Breast epithelium (tissue), 4 donors: ENCODE results near the gene MYLK. TPM values are rescaled to one million over a fixed set of nuclear protein-coding genes. Genes with fewer than 3 reads are reported as not detected.
A peak's percentile ranks its signal among the peaks of the same experiment; 100 is the strongest.

Experiments
- DNase-seq, 2 donors: peaks; one replicate each; pipeline ENCODE4 v3.0.0-alpha.2; 2019; ENCODE audit warnings: low spot score in 2 of 2
- H3K27ac ChIP-seq, 2 donors: fragments of 200-600 bp; sonication (generic) in 1 of 2; one replicate each; pipeline ENCODE4 v1.5.1; 2016 to 2019; ENCODE audit warnings: mild to moderate bottlenecking in 1 of 2
- H3K27me3 ChIP-seq, 2 donors: fragments of 200-600 bp; sonication (generic) in 1 of 2; one replicate each; pipeline versions ENCODE4 v1.5.1 to v1.6.0; 2017 to 2019; ENCODE audit warnings: control low read depth in 1 of 2, mild to moderate bottlenecking in 1 of 2
- H3K36me3 ChIP-seq: fragments of 200-600 bp; one replicate; pipeline ENCODE4 v1.5.1; 2019
- H3K4me1 ChIP-seq, 2 donors: fragments of 200-600 bp; sonication (generic); one replicate each; pipeline ENCODE4 v1.5.1; 2016 to 2019; ENCODE audit warnings: control low read depth in 1 of 2
- H3K4me3 ChIP-seq, 3 donors: fragments of 200-600 bp; sonication (generic); 1 replicate in 2 of 3; 2 replicates in 1 of 3; pipeline ENCODE4 v1.5.1; 2016 to 2019; ENCODE audit warnings: mild to moderate bottlenecking in 3 of 3, moderate library complexity in 2 of 3
- H3K9me3 ChIP-seq, 2 donors: fragments of 200-600 bp; sonication (generic) in 1 of 2; one replicate each; pipeline ENCODE4 v1.5.1; 2016 to 2019; ENCODE audit warnings: control low read depth in 1 of 2
- CTCF ChIP-seq, 3 donors: fragments of 450-650 bp; IDR thresholded peaks; one replicate each; pipeline ENCODE4 v1.5.1; 2016 to 2017; ENCODE audit warnings: antibody characterized with exemption in 3 of 3, mild to moderate bottlenecking in 3 of 3, moderate library complexity in 3 of 3
- POLR2A ChIP-seq: fragments of 450-650 bp; IDR thresholded peaks from one replicate; pipeline ENCODE4 v1.6.1; 2016; ENCODE audit warnings: antibody characterized with exemption, mild to moderate bottlenecking, moderate library complexity
- POLR2AphosphoS5 ChIP-seq, 3 donors: sonication (generic); formaldehyde crosslinking; IDR thresholded peaks; one replicate each; pipeline ENCODE4 v1.6.1; 2017; ENCODE audit warnings: antibody characterized with exemption in 3 of 3
- intact Hi-C: fragments of 100-400 bp; cut with DNase I; formaldehyde crosslinking; loops from one replicate; pipeline ENCODE4 v1.15.1; 2023; ENCODE audit warnings: low total_unique reads
- total RNA-seq, 3 donors: library from RNA; depleted of rRNA; stranded (reverse); fragments of >200 nt; gene quantifications; one replicate each; pipeline ENCODE4 v1.1.0, GENCODE V29; 2016

The MYLK gene
- total RNA-seq, 3 donors from 2014 or later, result 87.2 to 188 (median 181) TPM

- Histone ChIP-seq H3K4me3 (no peak overlapping the region), H3K36me3 (no peaks in the 10 kb centered on the region), H3K27me3 (no peaks in the 10 kb centered on the region), H3K27ac (no peak overlapping the region), H3K9me3 (peaks cover 0 to 3% of the 10 kb centered on the region in 2 donors), H3K4me1 (no peaks in the 10 kb centered on the region)
- DNase-seq, result peak in 1 of 2 donors; percentile 45
- TF ChIP-seq POLR2AphosphoS5 (IDR thresholded peaks at IDR 0.05) (no peak), CTCF (IDR thresholded peaks at IDR 0.05) (no peak), POLR2A (no peak)
- intact Hi-C loops, result no loop called here
These were observed 49.5 kb downstream of the MYLK start for GRCh38 chr3:123834631-123835030.

- intact Hi-C loops, result no loop called here
- Histone ChIP-seq H3K27me3 (no peaks in the 10 kb centered on the region), H3K9me3 (peaks cover under 1 to 3% of the 10 kb centered on the region in 2 donors), H3K36me3 (no peaks in the 10 kb centered on the region), H3K27ac (no peak overlapping the region), H3K4me1 (no peaks in the 10 kb centered on the region), H3K4me3 (no peak overlapping the region)
- no peak for TF ChIP-seq CTCF (IDR thresholded peaks at IDR 0.05)
- no peak for TF ChIP-seq POLR2A
- no peak for TF ChIP-seq POLR2AphosphoS5 (IDR thresholded peaks at IDR 0.05)
- DNase-seq, result no peak
These were observed 50.7 kb downstream of the MYLK start for GRCh38 chr3:123833398-123833785.

- no peak for DNase-seq
- no peaks in the 10 kb centered on the region for H3K4me1 ChIP-seq
- H3K27ac ChIP-seq, result no peak overlapping the region
- no peak overlapping the region for H3K4me3 ChIP-seq
- TF ChIP-seq POLR2AphosphoS5 (IDR thresholded peaks at IDR 0.05) (no peak), POLR2A (no peak), CTCF (IDR thresholded peaks at IDR 0.05) (no peak)
- H3K36me3 ChIP-seq, result no peaks in the 10 kb centered on the region
- peaks cover 3 to 6% of the 10 kb centered on the region in 2 donors for H3K9me3 ChIP-seq
- intact Hi-C loops, result no loop called here
- H3K27me3 ChIP-seq, result no peaks in the 10 kb centered on the region
These were observed 51.3 kb downstream of the MYLK start for GRCh38 chr3:123832692-123833397.

- no peaks in the 10 kb centered on the region for H3K27me3 ChIP-seq
- peak overlapping the region; percentile 72 to 76 for H3K27ac ChIP-seq
- peak in 1 of 3 donors; percentile 11 for TF ChIP-seq POLR2AphosphoS5 (IDR thresholded peaks at IDR 0.05)
- TF ChIP-seq CTCF (IDR thresholded peaks at IDR 0.05), result no peak
- intact Hi-C loops, result no loop called here
- peak overlapping the region in 1 of 3 donors; percentile 44 for H3K4me3 ChIP-seq
- DNase-seq, result peak in 1 of 2 donors; percentile 81
- no peaks in the 10 kb centered on the region for H3K36me3 ChIP-seq
- no peaks in the 10 kb centered on the region for H3K4me1 ChIP-seq
- peaks cover 10% of the 10 kb centered on the region in 2 donors for H3K9me3 ChIP-seq
These were observed 52.7 kb downstream of the MYLK start for GRCh38 chr3:123831420-123831819.

- TF ChIP-seq CTCF (IDR thresholded peaks at IDR 0.05), result no peak
- TF ChIP-seq POLR2A, result no peak
- no peak for TF ChIP-seq POLR2AphosphoS5 (IDR thresholded peaks at IDR 0.05)
- intact Hi-C loops, result no loop called here
- no peak overlapping the region for H3K27ac ChIP-seq
- no peaks in the 10 kb centered on the region for H3K36me3 ChIP-seq
- no peaks in the 10 kb centered on the region for H3K27me3 ChIP-seq
- H3K4me3 ChIP-seq, result no peak overlapping the region
- no peak for DNase-seq
- H3K4me1 ChIP-seq, result peaks cover 0 to 10% of the 10 kb centered on the region in 2 donors
- H3K9me3 ChIP-seq, result peaks cover 5 to 7% of the 10 kb centered on the region in 2 donors
These were observed 62.2 kb downstream of the MYLK start for GRCh38 chr3:123821920-123822319.
